SJCRH30 (cell line): Measurements from ENCODE around the gene IFT25. TPM values are rescaled to one million over a fixed set of nuclear protein-coding genes. Genes with fewer than 3 reads are reported as not detected.
"Not testable (repeated sequence)": the region's sequence is repeated elsewhere in the genome, so short reads cannot be mapped to it uniquely, and the experiment has no call there.

Experiments used
- DNase-seq, 2 experiments: peaks; one replicate each; pipeline ENCODE4 v3.0.0-alpha.2; 2015 to 2020
- H3K27ac ChIP-seq: fragments of 250-450 bp; sonication (Bioruptor Pico); 2 replicates; pipeline ENCODE4 v1.5.1; 2020; ENCODE audit warnings: mild to moderate bottlenecking, moderate library complexity
- H3K27me3 ChIP-seq: fragments of 250-450 bp; sonication (Bioruptor Pico); 2 replicates; pipeline ENCODE4 v1.5.1; 2020; ENCODE audit warnings: mild to moderate bottlenecking, moderate library complexity
- H3K36me3 ChIP-seq: fragments of 250-450 bp; sonication (Bioruptor Pico); 2 replicates; pipeline ENCODE4 v1.5.1; 2020; ENCODE audit warnings: mild to moderate bottlenecking, moderate library complexity
- H3K4me1 ChIP-seq: fragments of 250-450 bp; sonication (Bioruptor Pico); 2 replicates; pipeline ENCODE4 v1.5.1; 2020; ENCODE audit warnings: mild to moderate bottlenecking, moderate library complexity
- H3K4me3 ChIP-seq: fragments of 250-450 bp; sonication (Bioruptor Pico); 2 replicates; pipeline ENCODE4 v1.5.1; 2020; ENCODE audit warnings: mild to moderate bottlenecking, moderate library complexity
- H3K9me3 ChIP-seq: fragments of 250-450 bp; sonication (Bioruptor Pico); replicated peaks from 2 replicates; pipeline ENCODE4 v1.5.1; 2020; ENCODE audit warnings: mild to moderate bottlenecking, moderate library complexity
- total RNA-seq: library from RNA; depleted of rRNA; stranded (reverse); fragments of >200 nt; shearing (Covaris generic); gene quantifications from 2 replicates; pipeline ENCODE4 v1.2.3, GENCODE V29; 2014; rRNA removed

Gene IFT25
- 110 and 119 TPM in 2 replicates for total RNA-seq

- DNase-seq: peak; percentile 97 to 98
- peaks cover 4% of the 10 kb centered on the region; the same call in 1 of the 2 replicates for H3K4me1 ChIP-seq
- H3K9me3 ChIP-seq: no peaks in the 10 kb centered on the region
- no peaks in the 10 kb centered on the region for H3K27me3 ChIP-seq
- H3K36me3 ChIP-seq: 0 out of 2 replicates have a peak, but pooled peaks cover 2% of the 10 kb centered on the region
- H3K4me3 ChIP-seq: peak within 1 kb of the TSS; percentile 95
- peak within 1 kb of the TSS; percentile 73 for H3K27ac ChIP-seq
Measured at GRCh38 chr1:53945433-53946251, at the start of gene IFT25. TSS of gene IFT25 (minus strand) at chr1:53945699. CDS start at chr1:53940082, 5,617 bp downstream.

- not testable (repeated sequence) for H3K4me3 ChIP-seq, H3K36me3 ChIP-seq, H3K4me1 ChIP-seq, H3K27me3 ChIP-seq, H3K27ac ChIP-seq, DNase-seq, H3K9me3 ChIP-seq
Measured at GRCh38 chr1:53994516-53994915, 49.0 kb upstream of the IFT25 start.

DNA sequence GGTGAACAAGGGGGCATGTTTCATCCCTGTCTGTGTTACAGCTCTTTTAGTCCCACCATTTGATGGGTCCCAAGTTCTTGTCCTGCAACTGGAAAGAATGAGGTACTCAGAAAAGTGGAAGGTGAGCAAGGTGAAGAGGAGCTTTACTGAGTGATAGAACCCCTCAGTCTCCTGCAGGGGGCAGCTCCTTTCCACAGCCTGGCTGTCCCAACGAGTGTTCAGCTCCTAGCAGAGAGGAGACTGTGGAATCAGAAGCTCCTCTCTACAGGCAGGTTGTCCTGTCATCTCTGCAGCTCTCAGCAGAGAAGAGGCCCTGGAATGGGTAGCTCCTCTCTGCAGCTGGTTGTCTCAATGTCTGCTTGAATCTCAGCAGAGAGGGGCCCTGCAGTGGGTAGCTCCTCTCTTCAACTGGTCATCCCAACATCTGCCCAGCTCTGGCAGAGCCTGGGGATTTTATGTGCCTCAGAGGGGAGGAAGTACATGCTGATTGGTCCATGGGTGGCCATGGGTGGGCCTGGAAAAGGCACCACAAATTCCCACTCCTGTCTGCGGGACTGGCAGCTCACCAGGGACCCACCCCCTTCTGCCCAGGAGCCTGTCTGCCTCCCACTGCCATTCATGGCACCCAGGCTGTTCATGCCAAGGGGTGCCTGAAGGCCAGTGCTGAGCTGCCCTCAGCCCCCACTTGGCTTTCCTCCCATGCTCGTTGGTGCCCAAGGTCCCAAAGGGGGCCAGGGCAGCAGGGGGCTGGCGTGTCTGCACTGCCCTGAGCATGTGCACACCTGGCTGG, 46.8 kb upstream of the IFT25 start:
- DNase-seq: peak in 1 of 2 experiments; percentile 21
- H3K4me3 ChIP-seq: no peak overlapping the region
- no peaks in the 10 kb centered on the region for H3K27me3 ChIP-seq
- no peaks in the 10 kb centered on the region for H3K36me3 ChIP-seq
- no peaks in the 10 kb centered on the region for H3K4me1 ChIP-seq
- H3K9me3 ChIP-seq: no peaks in the 10 kb centered on the region
- H3K27ac ChIP-seq: no peak overlapping the region

- no peak overlapping the region for H3K27ac ChIP-seq
- no peaks in the 10 kb centered on the region for H3K36me3 ChIP-seq
- no peak overlapping the region for H3K4me3 ChIP-seq
- no peaks in the 10 kb centered on the region for H3K4me1 ChIP-seq
- H3K27me3 ChIP-seq: no peaks in the 10 kb centered on the region
- H3K9me3 ChIP-seq: no peaks in the 10 kb centered on the region
- no peak for DNase-seq
Measured at GRCh38 chr1:53987880-53988279, 42.4 kb upstream of the IFT25 start.

- no peaks in the 10 kb centered on the region for H3K27me3 ChIP-seq
- no peaks in the 10 kb centered on the region for H3K4me1 ChIP-seq
- H3K4me3 ChIP-seq: no peak overlapping the region
- H3K36me3 ChIP-seq: no peaks in the 10 kb centered on the region
- H3K27ac ChIP-seq: no peak overlapping the region
- DNase-seq: no peak
- H3K9me3 ChIP-seq: no peaks in the 10 kb centered on the region
Measured at GRCh38 chr1:53986458-53986857, 41.0 kb upstream of the IFT25 start.

DNA sequence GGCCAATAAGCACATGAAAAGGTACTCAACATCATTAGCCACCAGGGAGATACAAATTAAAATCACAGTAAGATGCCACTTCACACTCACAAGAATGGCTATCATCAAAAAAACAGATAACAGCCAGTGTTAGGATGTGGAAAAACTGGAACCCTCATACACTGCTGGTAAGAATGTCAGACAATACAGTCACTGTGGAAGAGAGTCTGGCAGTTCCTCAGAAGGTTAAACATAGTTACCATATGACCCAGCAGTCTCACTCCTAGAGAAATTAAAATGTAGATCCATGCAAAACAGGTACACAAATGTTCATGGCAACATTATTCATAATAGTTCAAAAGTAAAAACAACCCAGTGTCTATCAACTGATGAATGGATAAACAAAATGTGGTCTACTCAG, 39.2 kb upstream of the IFT25 start:
- Histone ChIP-seq H3K36me3 (no peaks in the 10 kb centered on the region), H3K27ac (no peak overlapping the region), H3K27me3 (no peaks in the 10 kb centered on the region), H3K4me3 (no peak overlapping the region), H3K9me3 (no peaks in the 10 kb centered on the region), H3K4me1 (no peaks in the 10 kb centered on the region; the same call in 1 of the 2 replicates)
- DNase-seq: no peak

GRCh38 chr1:53982763-53983104, 37.2 kb upstream of the IFT25 start:
- Histone ChIP-seq H3K4me1 (no peaks in the 10 kb centered on the region; the same call in 1 of the 2 replicates), H3K27ac (no peak overlapping the region), H3K9me3 (no peaks in the 10 kb centered on the region), H3K4me3 (peak overlapping the region; percentile 28; the same call in 1 of the 2 replicates), H3K27me3 (no peaks in the 10 kb centered on the region), H3K36me3 (no peaks in the 10 kb centered on the region)
- DNase-seq: no peak

GRCh38 chr1:53982034-53982762, 36.7 kb upstream of the IFT25 start:
- Histone ChIP-seq H3K9me3 (no peaks in the 10 kb centered on the region), H3K4me3 (peak overlapping the region; percentile 28; the same call in 1 of the 2 replicates), H3K36me3 (no peaks in the 10 kb centered on the region), H3K4me1 (no peaks in the 10 kb centered on the region; the same call in 1 of the 2 replicates), H3K27me3 (no peaks in the 10 kb centered on the region), H3K27ac (no peak overlapping the region)
- peak; percentile 25 to 42 for DNase-seq

- H3K27me3 ChIP-seq: no peaks in the 10 kb centered on the region
- H3K36me3 ChIP-seq: peaks cover under 1% of the 10 kb centered on the region; the same call in 1 of the 2 replicates
- DNase-seq: no peak
- H3K4me1 ChIP-seq: no peaks in the 10 kb centered on the region; the same call in 1 of the 2 replicates
- H3K9me3 ChIP-seq: no peaks in the 10 kb centered on the region
- H3K27ac ChIP-seq: no peak overlapping the region
- H3K4me3 ChIP-seq: no peak overlapping the region
Measured at GRCh38 chr1:53981220-53981619, 35.7 kb upstream of the IFT25 start.

DNA sequence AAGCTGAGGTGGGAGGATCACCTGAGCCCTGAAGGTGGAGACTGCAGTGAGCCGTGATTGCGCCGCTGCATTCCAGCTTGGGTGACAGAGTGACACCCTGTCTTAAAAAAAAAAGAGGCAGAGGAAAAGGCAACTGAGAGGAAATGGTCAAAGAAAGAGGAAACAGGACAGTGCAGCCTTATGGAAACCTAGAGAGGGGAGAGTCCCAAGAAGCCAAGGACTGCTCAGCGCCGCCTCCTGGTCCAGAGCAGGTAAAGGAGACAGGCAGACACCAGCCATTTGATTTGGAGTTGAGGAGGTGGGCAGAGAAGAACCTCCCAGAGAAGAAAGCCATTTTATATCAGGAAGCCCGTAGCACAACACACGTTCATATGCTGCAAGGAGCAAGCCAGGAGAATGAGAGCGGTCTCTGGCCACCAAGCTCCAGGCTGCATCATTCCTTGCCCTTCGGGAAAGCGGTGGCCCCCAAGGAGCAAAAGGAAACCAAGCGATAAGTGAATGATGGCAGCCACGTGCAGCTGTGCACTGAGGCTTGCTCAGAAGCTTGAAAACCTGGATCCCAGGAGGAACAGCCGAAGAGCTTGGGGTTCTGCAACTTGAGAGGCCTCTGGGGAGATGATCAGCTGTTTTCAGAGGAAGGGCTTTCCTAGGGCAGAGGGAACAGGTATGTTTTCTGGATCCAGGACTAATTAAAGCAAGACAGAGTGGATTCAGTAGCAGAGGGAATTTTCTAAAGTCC, 34.4 kb upstream of the IFT25 start:
- Histone ChIP-seq H3K4me1 (no peaks in the 10 kb centered on the region; the same call in 1 of the 2 replicates), H3K27ac (no peak overlapping the region), H3K27me3 (no peaks in the 10 kb centered on the region), H3K4me3 (no peak overlapping the region), H3K36me3 (peaks cover 4% of the 10 kb centered on the region; the same call in 1 of the 2 replicates), H3K9me3 (no peaks in the 10 kb centered on the region)
- DNase-seq: peak; percentile 39 to 65

DNA sequence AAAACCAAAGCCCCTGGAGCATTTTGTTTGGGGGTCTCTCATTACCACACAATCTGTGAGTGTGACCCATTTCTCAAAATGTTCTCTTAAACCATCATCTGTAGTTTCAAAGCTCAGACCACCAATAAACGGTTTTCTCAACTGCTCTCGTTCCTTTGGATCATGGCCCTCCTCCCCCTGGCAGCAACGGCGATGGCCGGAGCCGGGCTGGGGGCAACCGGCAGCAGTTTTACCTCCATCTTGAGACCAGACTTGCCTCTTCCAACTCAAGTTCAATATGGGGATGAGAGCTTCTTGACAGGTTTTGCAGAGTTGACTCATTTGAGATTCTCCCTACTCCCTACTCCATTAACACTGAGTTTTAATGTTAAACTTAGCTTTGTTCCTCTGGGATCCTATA, 30.4 kb upstream of the IFT25 start:
- Histone ChIP-seq H3K36me3 (peaks cover 10% of the 10 kb centered on the region), H3K4me1 (no peaks in the 10 kb centered on the region; the same call in 1 of the 2 replicates), H3K27me3 (no peaks in the 10 kb centered on the region), H3K4me3 (no peak overlapping the region), H3K9me3 (no peaks in the 10 kb centered on the region), H3K27ac (no peak overlapping the region)
- no peak for DNase-seq

DNA sequence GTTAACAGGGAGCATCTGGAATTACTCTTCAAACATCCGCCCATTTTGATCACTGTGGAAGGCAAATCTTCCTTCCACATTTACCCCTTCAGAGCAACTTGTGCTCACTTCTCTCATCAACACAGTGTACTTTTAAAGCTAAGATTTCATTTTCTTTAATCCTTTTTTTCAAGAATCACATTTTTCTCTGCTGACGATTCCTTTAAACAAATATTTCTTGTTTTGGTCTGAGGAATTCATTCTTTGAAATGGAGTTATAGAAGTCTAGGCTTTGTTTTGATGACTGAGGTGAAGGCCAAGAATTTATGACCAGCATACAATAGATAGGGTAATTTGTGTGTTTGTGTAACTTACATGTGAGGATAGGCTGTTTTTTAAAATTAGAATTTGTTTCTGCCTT, 26.2 kb upstream of the IFT25 start:
- H3K27me3 ChIP-seq: no peaks in the 10 kb centered on the region
- no peaks in the 10 kb centered on the region; the same call in 1 of the 2 replicates for H3K4me1 ChIP-seq
- no peak overlapping the region for H3K4me3 ChIP-seq
- H3K36me3 ChIP-seq: peaks cover 44% of the 10 kb centered on the region
- H3K27ac ChIP-seq: no peak overlapping the region
- no peaks in the 10 kb centered on the region for H3K9me3 ChIP-seq
- DNase-seq: no peak

DNA sequence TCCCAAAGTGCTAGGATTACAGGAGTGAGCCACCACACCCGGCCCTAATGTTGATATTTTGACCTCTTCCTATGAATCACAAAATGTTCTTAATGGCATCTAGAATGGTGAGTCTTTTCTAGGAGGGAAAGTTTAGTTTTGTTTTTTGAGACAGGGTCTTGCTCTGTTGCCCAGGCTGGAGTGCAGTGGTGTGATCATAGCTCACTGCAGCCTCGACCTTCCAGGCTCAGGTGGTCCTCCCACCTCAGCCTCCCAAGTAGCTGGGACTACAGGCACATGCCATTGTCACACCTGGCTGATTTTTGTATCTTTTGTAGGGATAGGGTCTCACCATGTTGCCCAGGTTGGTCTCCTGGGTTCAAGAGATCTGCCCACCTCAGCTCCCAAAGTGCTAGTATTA, 23.8 kb upstream of the IFT25 start:
- peaks cover 53% of the 10 kb centered on the region for H3K36me3 ChIP-seq
- H3K27ac ChIP-seq, DNase-seq, H3K9me3 ChIP-seq, H3K27me3 ChIP-seq, H3K4me1 ChIP-seq, H3K4me3 ChIP-seq: not testable (repeated sequence)

- Histone ChIP-seq H3K9me3 (no peaks in the 10 kb centered on the region), H3K27me3 (no peaks in the 10 kb centered on the region), H3K27ac (no peak overlapping the region), H3K36me3 (peaks cover 53% of the 10 kb centered on the region), H3K4me1 (no peaks in the 10 kb centered on the region), H3K4me3 (no peak overlapping the region)
- no peak for DNase-seq
Measured at GRCh38 chr1:53968125-53968513, 22.6 kb upstream of the IFT25 start.
